HG03064 (cell line): ENCODE data around the gene BRSK1.
"Not testable (repeated sequence)": the region's sequence is repeated elsewhere in the genome, so short reads cannot be mapped to it uniquely, and the experiment has no call there.

Experiments used
- ATAC-seq: cut with Tn5 transposase; IDR thresholded peaks from one replicate; pipeline ENCODE4 v1.9.1; 2021; ENCODE audit warnings: low read depth; ENCODE audit not compliant: unreplicated experiment

BRSK1 gene

GRCh38 chr19:55324662-55325061 is 40.9 kb downstream of the BRSK1 start:
- no peak for ATAC-seq

GRCh38 chr19:55325172-55325571 is 41.4 kb downstream of the BRSK1 start, which contains the start of gene TMEM150B:
Gene TMEM150B (minus strand): TSS chr19:55325341. CDS start chr19:55321036, 4,305 bp downstream.
- no peak for ATAC-seq

- not testable (repeated sequence) for ATAC-seq
Measured at GRCh38 chr19:55328774-55329318, 45.0 kb downstream of the BRSK1 start.

GRCh38 chr19:55329791-55330190 is 46.0 kb downstream of the BRSK1 start:
- not testable (repeated sequence) for ATAC-seq

- no peak for ATAC-seq
Measured at GRCh38 chr19:55333870-55334269, 50.1 kb downstream of the BRSK1 start.

GRCh38 chr19:55336101-55336500 is 52.3 kb downstream of the BRSK1 start:
- no peak for ATAC-seq

GRCh38 chr19:55339105-55339888 is 55.5 kb downstream of the BRSK1 start, which contains the start of gene KMT5C:
Gene KMT5C (plus strand): TSS chr19:55339876. CDS start chr19:55341937, 2,061 bp downstream.
- peak; percentile 72 for ATAC-seq

GRCh38 chr19:55339889-55340783 is 56.3 kb downstream of the BRSK1 start:
- peak; percentile 3 for ATAC-seq

GRCh38 chr19:55340784-55341147 is 57.0 kb downstream of the BRSK1 start:
- no peak for ATAC-seq

GRCh38 chr19:55341171-55341588 is 57.4 kb downstream of the BRSK1 start:
- no peak for ATAC-seq

GRCh38 chr19:55341595-55342531 is 58.1 kb downstream of the BRSK1 start:
- no peak for ATAC-seq

- ATAC-seq: no peak
Measured at GRCh38 chr19:55344444-55344843, 60.6 kb downstream of the BRSK1 start.

GRCh38 chr19:55345101-55345817 is 61.5 kb downstream of the BRSK1 start:
- no peak for ATAC-seq

- no peak for ATAC-seq
Measured at GRCh38 chr19:55345818-55346724, 62.3 kb downstream of the BRSK1 start.

- no peak for ATAC-seq
Measured at GRCh38 chr19:55346725-55347441, 63.1 kb downstream of the BRSK1 start.

GRCh38 chr19:55347442-55348009 is 63.7 kb downstream of the BRSK1 start:
- ATAC-seq: no peak

- no peak for ATAC-seq
Measured at GRCh38 chr19:55348317-55349034, 64.7 kb downstream of the BRSK1 start.
